GM23338 (cell line): ENCODE data around the gene ANKH. TPM values are rescaled to one million over a fixed set of nuclear protein-coding genes. Genes with fewer than 3 reads are reported as not detected.

Source experiments
- ATAC-seq: fragments of 200-7000 bp; cut with Tn5 transposase; 3 replicates; pipeline ENCODE4 v1.9.1; 2020
- DNase-seq: peaks from one replicate; pipeline ENCODE4 v3.0.0-alpha.2; 2015; ENCODE audit warnings: low spot score
- H2AFZ ChIP-seq: fragments of 200-600 bp; sonication (generic); 2 replicates; pipeline ENCODE4 v1.8.0; 2016; ENCODE audit warnings: antibody characterized with exemption, mild to moderate bottlenecking, moderate library complexity
- H3F3A ChIP-seq: fragments of 200-600 bp; sonication (generic); replicated peaks from 2 replicates; pipeline ENCODE4 v1.8.0; 2017; ENCODE audit warnings: antibody characterized with exemption, mixed run types, low read depth
- H3K27ac ChIP-seq: fragments of 200-600 bp; sonication (generic); 2 replicates; pipeline ENCODE4 v1.6.1; 2016; ENCODE audit warnings: low read depth
- H3K27me3 ChIP-seq: fragments of 200-600 bp; sonication (generic); 2 replicates; pipeline ENCODE4 v1.8.0; 2016; ENCODE audit warnings: mild to moderate bottlenecking, mixed run types, moderate library complexity; ENCODE audit not compliant: insufficient read depth
- H3K36me3 ChIP-seq: fragments of 200-600 bp; sonication (generic); 2 replicates; pipeline ENCODE4 v1.8.0; 2016; ENCODE audit warnings: mild to moderate bottlenecking; ENCODE audit not compliant: insufficient read depth
- H3K4me1 ChIP-seq: fragments of 200-600 bp; sonication (generic); 2 replicates; pipeline ENCODE4 v1.8.0; 2016; ENCODE audit warnings: mild to moderate bottlenecking, moderate library complexity; ENCODE audit not compliant: insufficient read depth
- H3K4me2 ChIP-seq: fragments of 200-600 bp; sonication (generic); 2 replicates; pipeline ENCODE4 v1.7.1; 2017; ENCODE audit warnings: mixed run types
- H3K4me3 ChIP-seq: fragments of 200-600 bp; sonication (generic); 2 replicates; pipeline ENCODE4 v1.6.1; 2016; ENCODE audit warnings: mixed run types
- H3K79me2 ChIP-seq: fragments of 200-600 bp; sonication (generic); replicated peaks from 2 replicates; pipeline ENCODE4 v1.8.0; 2017; ENCODE audit warnings: mild to moderate bottlenecking; ENCODE audit not compliant: insufficient read depth
- H3K9me2 ChIP-seq: fragments of 200-600 bp; sonication (generic); 2 replicates; pipeline ENCODE4 v1.8.0; 2017; ENCODE audit not compliant: insufficient read depth
- H4K20me1 ChIP-seq: fragments of 200-600 bp; sonication (generic); replicated peaks from 2 replicates; pipeline ENCODE4 v1.8.0; 2017; ENCODE audit warnings: mild to moderate bottlenecking; ENCODE audit not compliant: insufficient read depth
- H3K27ac Mint-ChIP-seq: 2 replicates; pipeline ENCODE4 v1.8.0; 2020; ENCODE audit warnings: inconsistent platforms, mild to moderate bottlenecking, moderate library complexity, mixed read lengths
- H3K27me3 Mint-ChIP-seq: 3 replicates; pipeline ENCODE4 v1.8.0; 2022; ENCODE audit warnings: low read depth, mild to moderate bottlenecking, moderate library complexity, mixed read lengths, inconsistent platforms; ENCODE audit not compliant: insufficient read depth, poor library complexity
- H3K36me3 Mint-ChIP-seq: 3 replicates; pipeline ENCODE4 v1.8.0; 2021; ENCODE audit warnings: low read depth, mild to moderate bottlenecking, inconsistent platforms, moderate library complexity, mixed read lengths
- H3K4me1 Mint-ChIP-seq: 3 replicates; pipeline ENCODE4 v1.8.0; 2020; ENCODE audit warnings: mild to moderate bottlenecking, inconsistent platforms, mixed read lengths
- H3K4me3 Mint-ChIP-seq: 3 replicates; pipeline ENCODE4 v1.8.0; 2021; ENCODE audit warnings: moderate library complexity, mild to moderate bottlenecking, inconsistent platforms, mixed read lengths
- H3K9me3 Mint-ChIP-seq: 3 replicates; pipeline ENCODE4 v1.8.0; 2020; ENCODE audit warnings: moderate library complexity, mild to moderate bottlenecking, inconsistent platforms, mixed read lengths
- CREB1 ChIP-seq: fragments of 250-450 bp; sonication (Bioruptor Pico); IDR thresholded peaks from 2 replicates; pipeline ENCODE4 v1.5.0; 2020; ENCODE audit warnings: low read depth, mild to moderate bottlenecking, moderate library complexity
- EZH2 ChIP-seq: fragments of 200-600 bp; sonication (generic); IDR thresholded peaks from one replicate; pipeline ENCODE4 v1.8.0; 2017; ENCODE audit warnings: antibody characterized with exemption, mild to moderate bottlenecking, low read depth; ENCODE audit not compliant: unreplicated experiment
- EZH2phosphoT487 ChIP-seq: fragments of 200-600 bp; sonication (generic); IDR thresholded peaks from one replicate; pipeline ENCODE4 v1.8.1; 2018; ENCODE audit warnings: antibody characterized with exemption; ENCODE audit not compliant: unreplicated experiment
- JUNB ChIP-seq: IDR thresholded peaks from one replicate; pipeline ENCODE4 v1.6.1; 2016; ENCODE audit warnings: antibody characterized with exemption; ENCODE audit not compliant: unreplicated experiment
- NANOG ChIP-seq: IDR thresholded peaks from 2 replicates; pipeline ENCODE4 v1.6.1; 2016; ENCODE audit warnings: antibody characterized with exemption, borderline replicate concordance
- POLR2AphosphoS5 ChIP-seq: IDR thresholded peaks from 2 replicates; pipeline ENCODE4 v1.6.1; 2016; ENCODE audit warnings: antibody characterized with exemption, low read depth
- STAT1 ChIP-seq: IDR thresholded peaks from one replicate; pipeline ENCODE4 v1.6.1; 2016; ENCODE audit warnings: antibody characterized with exemption; ENCODE audit not compliant: unreplicated experiment
- ZNF114 ChIP-seq: fragments of 250-450 bp; sonication (Bioruptor Pico); IDR thresholded peaks from 2 replicates; pipeline ENCODE4 v1.5.0; 2020; ENCODE audit warnings: mild to moderate bottlenecking, moderate library complexity
- ZNF331 ChIP-seq: fragments of 250-450 bp; sonication (Bioruptor Pico); IDR thresholded peaks from 2 replicates; pipeline ENCODE4 v1.5.0; 2020; ENCODE audit warnings: low read depth, mild to moderate bottlenecking, moderate library complexity
- polyA plus RNA-seq: library from polyadenylated mRNA; unstranded; fragments of >200 nt; fragmentation: Nextera tagmentation; extraction: Ambion mirVana; gene quantifications from 2 replicates; pipeline ENCODE4 v1.2.1, GENCODE V29; 2016
- total RNA-seq: library from RNA; depleted of rRNA; stranded (reverse); fragments of >200 nt; shearing (Covaris generic); gene quantifications from 2 replicates; pipeline ENCODE4 v1.2.3, GENCODE V29; 2014
- TF ChIP-seq, protein P1 (sequence below): IDR thresholded peaks from one replicate; pipeline ENCODE4 v1.6.1; 2018; ENCODE audit warnings: antibody characterized with exemption; ENCODE audit not compliant: unreplicated experiment
- TF ChIP-seq, protein P2 (sequence below): fragments of 250-450 bp; sonication (Bioruptor Pico); IDR thresholded peaks from 2 replicates; pipeline ENCODE4 v1.5.0; 2020; ENCODE audit warnings: mild to moderate bottlenecking, moderate library complexity
- TF ChIP-seq, protein P3 (sequence below): IDR thresholded peaks from 2 replicates; pipeline ENCODE4 v1.6.1; 2016; ENCODE audit warnings: antibody characterized with exemption
- TF ChIP-seq, protein P4 (sequence below), 2 experiments: fragments of 200-600 bp in 1 of 2; sonication (generic) in 1 of 2; conservative IDR thresholded peaks; 2 replicates each; pipeline versions ENCODE4 v1.5.1 to v1.6.1; 2016 to 2017; ENCODE audit warnings: antibody characterized with exemption in 2 of 2, low read depth in 2 of 2, mild to moderate bottlenecking in 2 of 2, moderate library complexity in 1 of 2

ANKH gene
- total and polyA plus RNA-seq, 2 experiments from 2014 or later, result 5.0 to 6.1 TPM

GRCh38 chr5:14666357-14666756 is 205.2 kb downstream of the ANKH start:
- H3K4me1 Mint-ChIP-seq, result peaks cover 25% of the 10 kb centered on the region
- H3K36me3 ChIP-seq, result no peaks in the 10 kb centered on the region
- peaks cover 4% of the 10 kb centered on the region; the same call in 1 of the 2 replicates for H4K20me1 ChIP-seq
- no peak overlapping the region for H3K27ac Mint-ChIP-seq
- ATAC-seq (no peak), DNase-seq (no peak)
- peaks cover 30% of the 10 kb centered on the region for H3K27me3 ChIP-seq
- peaks cover 62% of the 10 kb centered on the region for H3K79me2 ChIP-seq
- no peak overlapping the region for H3K27ac ChIP-seq
- H3F3A ChIP-seq, result 0 out of 2 replicates have a peak, but pooled peaks cover 3% of the 10 kb centered on the region
- peak overlapping the region; percentile 93 for H3K4me3 Mint-ChIP-seq
- H2AFZ ChIP-seq, result no peak overlapping the region
- H3K4me2 ChIP-seq, result peak overlapping the region; percentile 94; the same call in 1 of the 2 replicates
- no peaks in the 10 kb centered on the region for H3K9me2 ChIP-seq
- peaks cover 24% of the 10 kb centered on the region for H3K4me1 ChIP-seq
- H3K4me3 ChIP-seq, result no peak overlapping the region
- H3K36me3 Mint-ChIP-seq, result no peaks in the 10 kb centered on the region; the same call in 2 of the 3 replicates
- no peaks in the 10 kb centered on the region for H3K9me3 Mint-ChIP-seq
- H3K27me3 Mint-ChIP-seq, result peaks cover 22% of the 10 kb centered on the region
- no peak for TF ChIP-seq STAT1
- TF ChIP-seq CREB1, result no peak
- no peak for TF ChIP-seq EZH2
- TF ChIP-seq, protein P1, sequence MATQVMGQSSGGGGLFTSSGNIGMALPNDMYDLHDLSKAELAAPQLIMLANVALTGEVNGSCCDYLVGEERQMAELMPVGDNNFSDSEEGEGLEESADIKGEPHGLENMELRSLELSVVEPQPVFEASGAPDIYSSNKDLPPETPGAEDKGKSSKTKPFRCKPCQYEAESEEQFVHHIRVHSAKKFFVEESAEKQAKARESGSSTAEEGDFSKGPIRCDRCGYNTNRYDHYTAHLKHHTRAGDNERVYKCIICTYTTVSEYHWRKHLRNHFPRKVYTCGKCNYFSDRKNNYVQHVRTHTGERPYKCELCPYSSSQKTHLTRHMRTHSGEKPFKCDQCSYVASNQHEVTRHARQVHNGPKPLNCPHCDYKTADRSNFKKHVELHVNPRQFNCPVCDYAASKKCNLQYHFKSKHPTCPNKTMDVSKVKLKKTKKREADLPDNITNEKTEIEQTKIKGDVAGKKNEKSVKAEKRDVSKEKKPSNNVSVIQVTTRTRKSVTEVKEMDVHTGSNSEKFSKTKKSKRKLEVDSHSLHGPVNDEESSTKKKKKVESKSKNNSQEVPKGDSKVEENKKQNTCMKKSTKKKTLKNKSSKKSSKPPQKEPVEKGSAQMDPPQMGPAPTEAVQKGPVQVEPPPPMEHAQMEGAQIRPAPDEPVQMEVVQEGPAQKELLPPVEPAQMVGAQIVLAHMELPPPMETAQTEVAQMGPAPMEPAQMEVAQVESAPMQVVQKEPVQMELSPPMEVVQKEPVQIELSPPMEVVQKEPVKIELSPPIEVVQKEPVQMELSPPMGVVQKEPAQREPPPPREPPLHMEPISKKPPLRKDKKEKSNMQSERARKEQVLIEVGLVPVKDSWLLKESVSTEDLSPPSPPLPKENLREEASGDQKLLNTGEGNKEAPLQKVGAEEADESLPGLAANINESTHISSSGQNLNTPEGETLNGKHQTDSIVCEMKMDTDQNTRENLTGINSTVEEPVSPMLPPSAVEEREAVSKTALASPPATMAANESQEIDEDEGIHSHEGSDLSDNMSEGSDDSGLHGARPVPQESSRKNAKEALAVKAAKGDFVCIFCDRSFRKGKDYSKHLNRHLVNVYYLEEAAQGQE, result no peak
- no peak for TF ChIP-seq JUNB
- no peak for TF ChIP-seq NANOG
- TF ChIP-seq, protein P2, sequence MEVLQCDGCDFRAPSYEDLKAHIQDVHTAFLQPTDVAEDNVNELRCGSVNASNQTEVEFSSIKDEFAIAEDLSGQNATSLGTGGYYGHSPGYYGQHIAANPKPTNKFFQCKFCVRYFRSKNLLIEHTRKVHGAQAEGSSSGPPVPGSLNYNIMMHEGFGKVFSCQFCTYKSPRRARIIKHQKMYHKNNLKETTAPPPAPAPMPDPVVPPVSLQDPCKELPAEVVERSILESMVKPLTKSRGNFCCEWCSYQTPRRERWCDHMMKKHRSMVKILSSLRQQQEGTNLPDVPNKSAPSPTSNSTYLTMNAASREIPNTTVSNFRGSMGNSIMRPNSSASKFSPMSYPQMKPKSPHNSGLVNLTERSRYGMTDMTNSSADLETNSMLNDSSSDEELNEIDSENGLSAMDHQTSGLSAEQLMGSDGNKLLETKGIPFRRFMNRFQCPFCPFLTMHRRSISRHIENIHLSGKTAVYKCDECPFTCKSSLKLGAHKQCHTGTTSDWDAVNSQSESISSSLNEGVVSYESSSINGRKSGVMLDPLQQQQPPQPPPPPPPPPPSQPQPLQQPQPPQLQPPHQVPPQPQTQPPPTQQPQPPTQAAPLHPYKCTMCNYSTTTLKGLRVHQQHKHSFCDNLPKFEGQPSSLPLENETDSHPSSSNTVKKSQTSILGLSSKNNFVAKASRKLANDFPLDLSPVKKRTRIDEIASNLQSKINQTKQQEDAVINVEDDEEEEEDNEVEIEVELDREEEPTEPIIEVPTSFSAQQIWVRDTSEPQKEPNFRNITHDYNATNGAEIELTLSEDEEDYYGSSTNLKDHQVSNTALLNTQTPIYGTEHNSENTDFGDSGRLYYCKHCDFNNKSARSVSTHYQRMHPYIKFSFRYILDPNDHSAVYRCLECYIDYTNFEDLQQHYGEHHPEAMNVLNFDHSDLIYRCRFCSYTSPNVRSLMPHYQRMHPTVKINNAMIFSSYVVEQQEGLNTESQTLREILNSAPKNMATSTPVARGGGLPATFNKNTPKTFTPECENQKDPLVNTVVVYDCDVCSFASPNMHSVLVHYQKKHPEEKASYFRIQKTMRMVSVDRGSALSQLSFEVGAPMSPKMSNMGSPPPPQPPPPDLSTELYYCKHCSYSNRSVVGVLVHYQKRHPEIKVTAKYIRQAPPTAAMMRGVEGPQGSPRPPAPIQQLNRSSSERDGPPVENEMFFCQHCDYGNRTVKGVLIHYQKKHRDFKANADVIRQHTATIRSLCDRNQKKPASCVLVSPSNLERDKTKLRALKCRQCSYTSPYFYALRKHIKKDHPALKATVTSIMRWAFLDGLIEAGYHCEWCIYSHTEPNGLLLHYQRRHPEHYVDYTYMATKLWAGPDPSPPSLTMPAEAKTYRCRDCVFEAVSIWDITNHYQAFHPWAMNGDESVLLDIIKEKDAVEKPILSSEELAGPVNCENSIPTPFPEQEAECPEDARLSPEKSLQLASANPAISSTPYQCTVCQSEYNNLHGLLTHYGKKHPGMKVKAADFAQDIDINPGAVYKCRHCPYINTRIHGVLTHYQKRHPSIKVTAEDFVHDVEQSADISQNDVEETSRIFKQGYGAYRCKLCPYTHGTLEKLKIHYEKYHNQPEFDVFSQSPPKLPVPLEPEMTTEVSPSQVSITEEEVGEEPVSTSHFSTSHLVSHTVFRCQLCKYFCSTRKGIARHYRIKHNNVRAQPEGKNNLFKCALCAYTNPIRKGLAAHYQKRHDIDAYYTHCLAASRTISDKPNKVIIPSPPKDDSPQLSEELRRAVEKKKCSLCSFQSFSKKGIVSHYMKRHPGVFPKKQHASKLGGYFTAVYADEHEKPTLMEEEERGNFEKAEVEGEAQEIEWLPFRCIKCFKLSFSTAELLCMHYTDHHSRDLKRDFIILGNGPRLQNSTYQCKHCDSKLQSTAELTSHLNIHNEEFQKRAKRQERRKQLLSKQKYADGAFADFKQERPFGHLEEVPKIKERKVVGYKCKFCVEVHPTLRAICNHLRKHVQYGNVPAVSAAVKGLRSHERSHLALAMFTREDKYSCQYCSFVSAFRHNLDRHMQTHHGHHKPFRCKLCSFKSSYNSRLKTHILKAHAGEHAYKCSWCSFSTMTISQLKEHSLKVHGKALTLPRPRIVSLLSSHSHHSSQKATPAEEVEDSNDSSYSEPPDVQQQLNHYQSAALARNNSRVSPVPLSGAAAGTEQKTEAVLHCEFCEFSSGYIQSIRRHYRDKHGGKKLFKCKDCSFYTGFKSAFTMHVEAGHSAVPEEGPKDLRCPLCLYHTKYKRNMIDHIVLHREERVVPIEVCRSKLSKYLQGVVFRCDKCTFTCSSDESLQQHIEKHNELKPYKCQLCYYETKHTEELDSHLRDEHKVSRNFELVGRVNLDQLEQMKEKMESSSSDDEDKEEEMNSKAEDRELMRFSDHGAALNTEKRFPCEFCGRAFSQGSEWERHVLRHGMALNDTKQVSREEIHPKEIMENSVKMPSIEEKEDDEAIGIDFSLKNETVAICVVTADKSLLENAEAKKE (CRISPR knock-in tag), result no peak
- TF ChIP-seq EZH2phosphoT487, result no peak
- no peak for TF ChIP-seq ZNF114
- TF ChIP-seq, protein P3, sequence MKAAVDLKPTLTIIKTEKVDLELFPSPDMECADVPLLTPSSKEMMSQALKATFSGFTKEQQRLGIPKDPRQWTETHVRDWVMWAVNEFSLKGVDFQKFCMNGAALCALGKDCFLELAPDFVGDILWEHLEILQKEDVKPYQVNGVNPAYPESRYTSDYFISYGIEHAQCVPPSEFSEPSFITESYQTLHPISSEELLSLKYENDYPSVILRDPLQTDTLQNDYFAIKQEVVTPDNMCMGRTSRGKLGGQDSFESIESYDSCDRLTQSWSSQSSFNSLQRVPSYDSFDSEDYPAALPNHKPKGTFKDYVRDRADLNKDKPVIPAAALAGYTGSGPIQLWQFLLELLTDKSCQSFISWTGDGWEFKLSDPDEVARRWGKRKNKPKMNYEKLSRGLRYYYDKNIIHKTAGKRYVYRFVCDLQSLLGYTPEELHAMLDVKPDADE, result no peak
- TF ChIP-seq ZNF331 (CRISPR knock-in tag), result no peak
- TF ChIP-seq POLR2AphosphoS5, result no peak
- TF ChIP-seq, protein P4, sequence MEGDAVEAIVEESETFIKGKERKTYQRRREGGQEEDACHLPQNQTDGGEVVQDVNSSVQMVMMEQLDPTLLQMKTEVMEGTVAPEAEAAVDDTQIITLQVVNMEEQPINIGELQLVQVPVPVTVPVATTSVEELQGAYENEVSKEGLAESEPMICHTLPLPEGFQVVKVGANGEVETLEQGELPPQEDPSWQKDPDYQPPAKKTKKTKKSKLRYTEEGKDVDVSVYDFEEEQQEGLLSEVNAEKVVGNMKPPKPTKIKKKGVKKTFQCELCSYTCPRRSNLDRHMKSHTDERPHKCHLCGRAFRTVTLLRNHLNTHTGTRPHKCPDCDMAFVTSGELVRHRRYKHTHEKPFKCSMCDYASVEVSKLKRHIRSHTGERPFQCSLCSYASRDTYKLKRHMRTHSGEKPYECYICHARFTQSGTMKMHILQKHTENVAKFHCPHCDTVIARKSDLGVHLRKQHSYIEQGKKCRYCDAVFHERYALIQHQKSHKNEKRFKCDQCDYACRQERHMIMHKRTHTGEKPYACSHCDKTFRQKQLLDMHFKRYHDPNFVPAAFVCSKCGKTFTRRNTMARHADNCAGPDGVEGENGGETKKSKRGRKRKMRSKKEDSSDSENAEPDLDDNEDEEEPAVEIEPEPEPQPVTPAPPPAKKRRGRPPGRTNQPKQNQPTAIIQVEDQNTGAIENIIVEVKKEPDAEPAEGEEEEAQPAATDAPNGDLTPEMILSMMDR (conservative IDR thresholded peaks at IDR 0.05; ENCODE audit: low read depth in 2 of 2), result no peak
